GM18511 (cell line): ENCODE measurements around the gene KNL1.
"Not testable (repeated sequence)": the region's sequence is repeated elsewhere in the genome, so short reads cannot be mapped to it uniquely, and the experiment has no call there.

Source experiments
- ATAC-seq: cut with Tn5 transposase; IDR thresholded peaks from one replicate; pipeline ENCODE4 v1.9.1; 2021; ENCODE audit warnings: mild to moderate bottlenecking, moderate library complexity; ENCODE audit not compliant: unreplicated experiment

Gene KNL1

DNA sequence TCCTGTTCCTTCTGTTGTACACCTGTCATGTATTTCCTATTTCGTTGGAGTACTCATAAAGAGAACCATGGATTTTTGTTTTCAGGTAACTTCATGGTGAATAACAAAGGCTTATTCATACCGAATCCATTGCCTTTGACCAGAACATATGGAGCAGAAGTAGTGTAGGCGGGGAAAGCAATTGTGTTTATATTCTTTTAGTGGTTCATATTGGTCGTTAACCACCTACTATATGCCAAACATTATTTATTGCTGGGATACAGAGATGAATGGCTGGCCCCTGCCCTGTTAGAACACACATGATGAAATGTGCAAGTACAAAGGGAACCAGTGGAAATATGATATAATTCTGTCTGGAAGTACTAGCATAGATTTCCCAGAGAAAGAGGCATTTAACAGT lies 15.2 kb upstream of the KNL1 start:
- ATAC-seq: no peak

DNA sequence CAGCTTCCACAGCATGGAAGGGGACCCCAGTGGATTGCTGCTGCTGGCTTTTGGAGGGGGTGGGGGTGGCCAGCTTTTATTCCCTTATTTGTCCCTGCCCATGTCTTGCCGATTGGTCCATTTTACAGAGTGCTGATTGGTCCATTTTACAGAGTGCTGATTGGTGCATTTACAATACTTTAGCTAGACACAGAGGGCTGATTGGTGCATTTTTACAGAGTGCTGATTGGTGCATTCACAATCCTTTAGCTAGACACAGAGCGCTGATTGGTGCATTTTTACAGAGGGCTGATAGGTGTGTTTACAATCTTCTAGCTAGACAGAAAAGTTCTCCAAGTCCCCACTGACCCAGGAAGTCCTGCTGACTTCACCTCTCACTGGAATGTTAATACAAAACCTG lies 12.3 kb upstream of the KNL1 start:
- ATAC-seq: not testable (repeated sequence)

- ATAC-seq: no peak
These were observed 11.3 kb upstream of the KNL1 start for GRCh38 chr15:40582726-40583246.

DNA sequence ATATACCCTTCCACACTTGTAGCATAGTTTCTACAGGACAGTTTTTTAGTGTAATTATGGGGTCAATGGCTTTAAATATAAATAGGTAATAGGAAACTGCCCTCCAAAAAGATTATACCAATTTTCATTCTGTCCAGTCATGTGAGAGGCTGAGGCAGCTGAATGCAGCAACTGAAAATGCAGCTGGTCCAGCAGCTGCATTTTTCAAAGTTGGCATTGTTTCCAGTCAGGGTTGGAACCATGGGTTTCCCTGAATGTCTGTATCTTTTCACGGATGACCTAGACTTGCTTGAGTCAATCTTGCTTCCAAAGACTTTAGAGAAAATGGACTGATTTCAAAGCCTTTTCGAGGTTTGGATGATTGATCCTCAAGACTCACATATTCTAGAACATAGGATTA lies 9.9 kb upstream of the KNL1 start:
- no peak for ATAC-seq

DNA sequence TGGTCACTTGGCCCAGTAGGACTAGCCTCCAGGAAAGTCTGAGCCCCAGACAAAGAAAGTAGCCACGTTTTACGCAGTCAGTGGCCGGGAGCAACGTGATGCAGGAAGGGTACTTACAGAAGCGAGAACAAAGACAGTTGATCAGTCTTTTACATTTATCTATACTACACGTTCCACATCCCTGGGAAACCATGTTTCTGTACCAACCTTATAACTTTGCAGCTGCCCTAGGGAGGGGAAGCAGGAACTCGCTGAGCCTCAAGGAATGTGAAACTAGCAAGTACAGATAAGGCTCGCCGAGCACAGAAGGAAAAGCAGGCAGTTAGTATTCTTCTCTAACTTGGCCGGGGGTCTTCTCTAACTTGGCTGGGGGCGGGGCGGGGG lies 3.4 kb upstream of the KNL1 start:
- ATAC-seq: no peak

DNA sequence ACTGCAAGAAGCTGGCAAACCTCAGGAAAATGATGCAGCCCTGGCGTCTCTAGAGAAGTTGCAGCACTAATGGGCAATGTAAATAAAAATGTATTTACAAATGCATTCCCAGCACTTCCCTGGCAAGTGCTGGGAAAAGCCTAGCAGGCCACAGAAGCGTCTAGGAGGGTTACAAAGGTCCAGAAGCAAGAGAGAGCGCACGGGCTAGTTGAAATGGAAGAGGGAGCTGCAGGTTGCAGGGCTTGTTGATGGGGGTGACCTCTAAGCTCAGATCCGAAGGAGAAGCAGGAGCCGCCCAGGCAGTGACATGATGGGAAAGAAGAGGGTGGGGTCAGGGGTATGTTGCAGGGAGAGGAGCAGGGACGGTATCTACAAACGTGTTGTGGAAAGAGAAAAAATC lies 2.7 kb upstream of the KNL1 start:
- ATAC-seq: no peak

- ATAC-seq: no peak
These were observed 884 bp upstream of the KNL1 start for GRCh38 chr15:40593165-40593564.

DNA sequence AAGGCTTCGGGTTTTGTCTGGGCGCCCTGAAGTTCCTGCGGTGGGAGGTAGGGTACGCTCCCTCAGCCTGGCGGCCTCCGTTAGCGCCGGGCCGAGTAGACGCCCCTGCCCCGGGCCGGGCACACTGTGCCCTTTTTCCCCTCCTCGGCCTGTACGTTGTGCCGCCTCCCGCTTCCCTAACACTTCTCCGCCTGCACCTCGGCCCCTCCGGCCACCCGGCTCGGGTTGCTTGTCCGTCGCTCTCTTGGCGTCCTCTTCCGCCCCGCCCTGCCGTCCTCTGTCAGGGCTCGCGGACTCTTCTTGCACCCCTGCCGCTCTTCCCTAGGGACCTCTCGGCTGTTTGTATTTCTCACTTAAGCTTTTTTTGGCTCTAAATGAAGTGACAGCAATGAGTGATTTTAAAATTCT lies 384 bp downstream of the KNL1 start:
- peak; percentile 52 for ATAC-seq

DNA sequence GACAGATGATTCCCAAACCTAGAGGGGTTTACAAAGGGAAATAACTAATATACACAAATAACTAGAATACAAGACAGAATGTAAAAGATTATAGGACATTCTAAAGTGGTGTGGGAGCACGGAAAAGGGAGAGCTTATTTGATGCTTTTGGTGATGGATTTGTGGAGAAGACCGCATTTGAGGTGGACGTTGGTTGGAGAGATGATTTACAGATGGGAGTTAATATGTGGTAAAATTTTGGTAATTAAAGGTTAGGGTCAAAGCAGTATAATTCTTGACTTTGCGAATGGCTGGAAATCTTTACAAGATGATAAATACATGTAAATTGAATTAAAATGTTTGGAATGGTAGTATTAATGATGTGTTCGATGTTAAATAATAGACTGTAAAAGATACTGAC lies 1.2 kb downstream of the KNL1 start:
- no peak for ATAC-seq

- no peak for ATAC-seq
These were observed 1.7 kb downstream of the KNL1 start for GRCh38 chr15:40595773-40596172.

GRCh38 chr15:40597024-40597423 lies 3.0 kb downstream of the KNL1 start:
- ATAC-seq: no peak

GRCh38 chr15:40598126-40598525 lies 4.1 kb downstream of the KNL1 start:
- no peak for ATAC-seq

DNA sequence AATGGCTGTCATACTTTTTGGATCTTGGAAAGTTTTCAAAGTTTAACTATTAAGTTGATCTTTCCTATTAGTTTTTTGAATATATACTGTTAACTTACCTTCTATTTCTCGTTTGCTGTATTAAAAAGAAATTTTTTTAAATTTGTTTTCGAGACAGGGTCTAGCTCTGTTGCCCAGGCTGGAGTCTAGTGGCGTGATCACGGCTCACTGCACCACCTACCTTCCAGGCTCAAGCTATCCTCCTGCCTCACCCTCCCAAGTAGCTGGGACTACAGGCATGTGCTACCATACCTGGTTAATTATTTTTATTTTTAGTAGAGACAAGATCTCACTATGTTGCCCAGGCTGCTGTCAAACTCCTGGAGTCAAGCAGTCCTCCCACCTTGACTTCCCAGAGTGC lies 4.6 kb downstream of the KNL1 start:
- ATAC-seq: no peak

- no peak for ATAC-seq
These were observed 6.9 kb downstream of the KNL1 start for GRCh38 chr15:40600956-40601355.

DNA sequence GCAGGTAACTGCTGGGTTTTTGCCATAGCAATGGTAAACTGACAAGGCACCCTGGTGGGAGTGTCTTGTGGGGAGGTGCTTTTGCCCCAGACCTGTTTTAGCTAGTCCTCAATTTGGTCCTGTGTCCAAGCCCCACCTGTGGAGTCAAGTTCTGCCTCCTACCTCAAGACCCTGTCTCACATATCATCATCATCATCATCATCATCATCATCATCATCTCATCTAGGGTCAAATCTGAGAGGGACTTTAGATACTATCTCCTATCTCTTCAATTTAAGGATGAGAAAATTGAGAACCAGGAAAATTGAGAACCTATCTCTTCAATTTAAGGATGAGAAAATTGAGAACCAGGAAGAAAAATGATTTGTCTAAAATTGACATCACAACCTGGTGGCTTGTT lies 9.9 kb downstream of the KNL1 start:
- no peak for ATAC-seq

- ATAC-seq: no peak
These were observed 19.0 kb downstream of the KNL1 start for GRCh38 chr15:40613080-40613479.

GRCh38 chr15:40618023-40618422 lies 24.0 kb downstream of the KNL1 start:
- no peak for ATAC-seq

GRCh38 chr15:40618906-40619305 lies 24.9 kb downstream of the KNL1 start:
- no peak for ATAC-seq

DNA sequence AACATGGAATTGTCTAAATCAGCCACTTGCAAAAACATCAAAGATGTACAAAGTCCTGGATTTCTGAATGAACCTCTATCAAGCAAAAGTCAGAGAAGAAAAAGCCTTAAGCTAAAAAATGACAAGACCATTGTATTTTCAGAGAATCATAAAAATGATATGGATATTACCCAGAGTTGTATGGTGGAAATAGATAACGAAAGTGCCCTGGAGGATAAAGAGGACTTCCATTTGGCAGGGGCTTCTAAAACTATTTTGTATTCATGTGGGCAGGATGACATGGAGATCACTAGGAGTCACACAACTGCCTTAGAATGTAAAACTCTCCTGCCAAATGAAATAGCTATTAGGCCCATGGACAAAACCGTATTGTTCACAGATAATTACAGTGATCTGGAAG lies 29.3 kb downstream of the KNL1 start:
- no peak for ATAC-seq

DNA sequence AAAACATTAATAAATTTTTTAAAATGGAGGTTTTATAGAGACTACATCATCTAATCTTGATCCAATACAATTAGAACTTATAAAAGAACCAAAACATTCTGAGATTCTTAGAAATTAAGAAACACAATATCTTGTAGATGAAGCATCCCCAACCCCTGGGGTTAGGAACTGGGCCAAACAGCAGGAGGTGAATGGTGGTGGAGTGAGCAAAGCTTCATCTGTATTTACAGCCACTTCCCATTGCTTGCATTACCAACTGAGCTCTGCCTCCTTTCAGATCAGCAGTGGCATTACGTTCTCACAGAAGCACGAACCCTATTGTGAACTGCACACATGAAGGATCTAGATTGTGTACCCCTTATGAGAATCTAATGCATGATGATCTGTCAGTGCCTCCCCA lies 36.3 kb downstream of the KNL1 start:
- no peak for ATAC-seq

DNA sequence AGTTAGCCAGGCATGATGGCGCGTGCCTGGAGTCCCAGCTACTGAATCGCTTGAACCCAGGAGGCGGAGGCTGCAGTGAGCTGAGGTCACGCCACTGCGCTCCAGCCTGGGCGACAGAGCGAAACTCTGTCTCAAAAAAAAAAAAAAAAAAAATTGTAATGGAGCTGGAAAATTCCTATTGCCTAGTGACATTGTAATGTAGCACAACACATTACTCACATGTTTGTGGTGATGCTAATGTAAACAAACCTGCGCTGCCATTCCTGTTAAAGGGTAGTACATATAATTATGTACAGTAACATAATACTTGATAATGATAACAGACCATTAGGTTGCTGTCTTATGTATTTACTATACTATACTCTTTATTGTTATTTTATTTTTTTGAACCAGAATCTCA lies 39.1 kb downstream of the KNL1 start:
- no peak for ATAC-seq

- no peak for ATAC-seq
These were observed 43.2 kb downstream of the KNL1 start for GRCh38 chr15:40637221-40637745.

DNA sequence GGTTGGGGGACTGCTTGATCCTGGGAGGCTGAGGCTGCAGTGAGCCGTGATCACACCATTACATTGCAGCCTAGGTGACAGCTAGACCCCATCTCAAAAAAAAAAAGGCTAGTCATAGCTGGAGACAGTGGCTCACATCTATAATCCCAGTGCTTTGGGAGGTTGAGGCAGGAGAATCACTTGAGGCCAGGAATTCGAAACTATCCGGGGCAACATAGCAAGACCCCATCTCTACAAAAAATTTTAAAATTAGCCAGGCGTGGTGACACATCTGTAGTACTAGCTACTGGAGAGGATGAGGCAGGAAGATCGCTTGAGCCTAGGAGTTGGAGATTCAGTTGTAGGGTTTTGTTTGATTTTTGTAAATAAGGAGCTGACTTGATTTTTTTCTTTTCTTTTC lies 45.6 kb downstream of the KNL1 start:
- ATAC-seq: no peak

- no peak for ATAC-seq
These were observed 53.5 kb downstream of the KNL1 start for GRCh38 chr15:40647523-40647922.
